B cell (primary cell): ENCODE results near the gene MAGI2.

Source experiments
- CTCF ChIP-seq: fragments of 200-600 bp; IDR thresholded peaks from one replicate; pipeline ENCODE4 v1.8.0; 2022; ENCODE audit warnings: antibody characterized with exemption, mild to moderate bottlenecking
- EZH2 ChIP-seq: IDR thresholded peaks from 2 replicates; pipeline ENCODE4 v1.6.1; 2012; ENCODE audit warnings: borderline replicate concordance, low read depth, mild to moderate bottlenecking, moderate library complexity, low read length; ENCODE audit not compliant: insufficient read depth, poor library complexity, severe bottlenecking

- TF ChIP-seq CTCF (no peak), EZH2 (no peak)
Observed at GRCh38 chr7:79199266-79199665, 254.2 kb downstream of the MAGI2 start.
